Ectodermal cell (in vitro differentiated cells): Measurements from ENCODE around the gene DDX43.
"Not testable (repeated sequence)": the region's sequence is repeated elsewhere in the genome, so short reads cannot be mapped to it uniquely, and the experiment has no call there.

ENCODE experiments used
- H3K27ac ChIP-seq: 2 replicates; pipeline ENCODE4 v1.7.0; 2013; ENCODE audit warnings: mild to moderate bottlenecking, low read depth, low read length; ENCODE audit not compliant: insufficient read depth, poor library complexity, severe bottlenecking
- H3K27me3 ChIP-seq: 2 replicates; pipeline ENCODE4 v1.7.0; 2013; ENCODE audit warnings: mild to moderate bottlenecking, low read length; ENCODE audit not compliant: insufficient read depth, control insufficient read depth, poor library complexity, severe bottlenecking
- H3K36me3 ChIP-seq: one replicate; pipeline ENCODE4 v1.7.0; 2013; ENCODE audit warnings: low read length; ENCODE audit not compliant: control insufficient read depth, insufficient read depth
- H3K4me1 ChIP-seq: one replicate; pipeline ENCODE4 v1.7.0; 2013; ENCODE audit warnings: low read length; ENCODE audit not compliant: control insufficient read depth, insufficient read depth
- H3K4me3 ChIP-seq: 2 replicates; pipeline ENCODE4 v1.7.0; 2013; ENCODE audit warnings: low read depth, low read length, control low read depth; ENCODE audit not compliant: insufficient read depth
- H3K9me3 ChIP-seq: 2 replicates; pipeline ENCODE4 v1.7.0; 2013; ENCODE audit warnings: mild to moderate bottlenecking, low read length, moderate library complexity; ENCODE audit not compliant: control insufficient read depth
- WGBS, 2 experiments: methylation state at CpG; one replicate each; pipeline ENCODE4 v1.1.7; 2013; ENCODE audit warnings: missing lambda C conversion rate in 2 of 2; 5-methylcytosine and 5-hydroxymethylcytosine counted together

The DDX43 gene

DNA sequence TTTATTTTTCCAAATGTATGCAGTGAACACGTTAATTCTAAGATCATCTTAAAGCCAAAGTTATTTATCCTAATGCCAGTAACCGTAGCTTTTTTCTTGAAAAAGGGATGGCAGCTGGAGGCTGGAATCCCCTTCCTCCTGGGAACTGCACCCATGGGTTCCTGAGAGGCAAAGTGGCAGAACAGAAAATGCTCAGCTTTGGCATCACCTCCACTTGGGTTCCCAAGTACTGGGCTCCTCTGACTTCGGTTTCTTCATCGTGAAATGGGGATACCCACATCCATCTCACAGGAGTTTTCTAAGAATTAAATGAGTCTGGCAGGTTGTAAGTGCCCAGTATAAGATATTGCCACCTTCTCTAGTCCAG lies 6.2 kb upstream of the DDX43 start:
- H3K4me1 ChIP-seq: no peaks in the 10 kb centered on the region
- no peak overlapping the region for H3K27ac ChIP-seq
- no peaks in the 10 kb centered on the region for H3K9me3 ChIP-seq
- H3K27me3 ChIP-seq: peaks cover 4% of the 10 kb centered on the region
- no peaks in the 10 kb centered on the region for H3K36me3 ChIP-seq
- peak overlapping the region; percentile 57 for H3K4me3 ChIP-seq
- WGBS, 2 experiments: 52 to 57% methylated on average over 4 of the region's 4 CpGs

DNA sequence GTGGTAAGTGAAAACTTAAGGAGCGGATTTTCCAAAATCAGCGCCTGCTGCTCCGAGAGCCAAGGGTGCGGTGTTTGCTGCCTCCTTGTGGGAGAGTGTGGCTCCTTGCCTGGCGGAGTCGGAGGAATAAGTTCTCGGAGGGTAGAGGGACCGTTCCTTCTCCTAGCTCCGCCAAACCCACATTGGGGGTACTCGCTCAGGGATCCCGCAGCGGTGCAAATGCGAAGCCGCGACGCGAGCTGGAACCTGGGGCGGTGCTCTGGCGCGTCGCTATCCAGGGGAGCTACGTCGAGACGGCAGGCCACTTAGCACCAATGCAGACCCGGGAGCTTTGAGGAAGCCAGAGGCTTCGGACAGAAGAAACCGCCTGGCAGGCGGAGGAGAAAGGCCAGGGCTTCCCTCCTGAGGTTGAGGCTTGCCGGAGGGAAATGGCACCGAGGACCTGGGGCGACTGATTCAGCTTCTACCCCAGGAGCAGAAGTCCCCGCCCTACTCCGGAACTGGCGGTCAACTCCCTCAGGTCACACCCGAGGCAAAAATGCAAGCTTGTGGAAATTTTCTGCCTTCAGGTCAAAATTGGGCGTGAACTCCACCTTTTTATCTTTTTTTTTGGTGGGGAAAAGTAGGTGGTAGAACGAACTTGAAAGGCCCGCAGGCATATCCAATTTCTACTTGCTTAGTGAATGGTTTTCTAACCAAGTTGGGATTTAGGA lies 5.7 kb upstream of the DDX43 start:
- Histone ChIP-seq H3K27ac (no peak overlapping the region), H3K4me3 (peak overlapping the region; percentile 57), H3K9me3 (no peaks in the 10 kb centered on the region), H3K36me3 (no peaks in the 10 kb centered on the region), H3K4me1 (no peaks in the 10 kb centered on the region), H3K27me3 (peaks cover 4% of the 10 kb centered on the region)
- WGBS, 2 experiments: 3 to 5% methylated on average over 38 of the region's 38 CpGs

GRCh38 chr6:73389854-73390253 lies 4.8 kb upstream of the DDX43 start:
- no peaks in the 10 kb centered on the region for H3K4me1 ChIP-seq
- peaks cover 4% of the 10 kb centered on the region for H3K27me3 ChIP-seq
- no peak overlapping the region for H3K27ac ChIP-seq
- no peaks in the 10 kb centered on the region for H3K9me3 ChIP-seq
- H3K36me3 ChIP-seq: no peaks in the 10 kb centered on the region
- no peak overlapping the region for H3K4me3 ChIP-seq
- 84 to 87% methylated on average over 9 to 10 of the region's 10 CpGs for WGBS, 2 experiments

DNA sequence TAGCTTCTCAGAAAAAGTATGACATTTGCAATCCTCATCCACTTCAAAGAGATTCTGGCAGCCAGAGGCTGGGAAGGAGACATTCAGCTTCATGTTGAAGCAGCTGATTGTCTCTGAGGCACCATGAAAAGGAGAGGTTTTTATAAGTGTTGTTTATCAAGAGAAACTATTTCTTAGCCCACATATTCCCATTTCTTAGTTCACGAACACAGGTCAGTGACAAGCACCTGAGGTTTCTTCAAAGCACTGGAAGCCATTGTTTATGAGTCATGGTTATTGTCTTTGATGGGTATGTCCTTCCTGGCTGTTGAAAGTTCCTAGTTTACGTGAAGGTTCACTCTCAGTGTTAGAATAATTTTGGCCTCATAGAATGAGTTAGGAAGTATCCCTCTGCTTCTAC lies 3.0 kb upstream of the DDX43 start:
- no peaks in the 10 kb centered on the region for H3K4me1 ChIP-seq
- H3K36me3 ChIP-seq: no peaks in the 10 kb centered on the region
- H3K9me3 ChIP-seq: no peaks in the 10 kb centered on the region
- no peak overlapping the region for H3K4me3 ChIP-seq
- WGBS, 2 experiments: 91 to 93% methylated on average over 2 of the region's 2 CpGs
- peaks cover 4% of the 10 kb centered on the region for H3K27me3 ChIP-seq
- H3K27ac ChIP-seq: no peak overlapping the region

- 92 to 94% methylated on average over 2 to 4 of the region's 4 CpGs for WGBS, 2 experiments
- not testable (repeated sequence) for H3K4me1 ChIP-seq
Observed at GRCh38 chr6:73392188-73392587, 2.4 kb upstream of the DDX43 start.

DNA sequence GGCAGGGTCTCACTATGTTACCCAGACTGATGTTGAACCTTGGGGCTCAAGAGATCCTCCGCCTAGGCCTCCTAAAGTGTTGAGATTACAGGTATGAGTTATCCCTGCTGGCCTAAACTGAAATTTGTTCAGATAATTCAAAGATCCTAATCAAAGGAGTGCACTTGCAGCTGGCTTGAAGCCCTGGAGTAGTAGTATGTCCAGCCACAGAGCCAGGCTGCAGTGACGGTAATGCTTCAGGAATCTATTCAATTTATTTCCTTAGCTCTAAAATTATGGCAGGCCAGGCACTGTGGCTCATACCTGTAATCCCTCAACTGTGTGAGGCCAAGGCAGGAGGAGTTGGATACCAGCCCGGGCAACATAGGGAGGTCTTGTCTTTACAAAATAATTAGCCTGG lies 1.4 kb upstream of the DDX43 start:
- Histone ChIP-seq H3K4me1 (no peaks in the 10 kb centered on the region), H3K27ac (no peak overlapping the region), H3K4me3 (no peak overlapping the region), H3K27me3 (peaks cover 4% of the 10 kb centered on the region), H3K9me3 (no peaks in the 10 kb centered on the region), H3K36me3 (no peaks in the 10 kb centered on the region)
- WGBS, 2 experiments: 88 to 94% methylated on average over 3 of the region's 3 CpGs

More at GRCh38 chr6:73392188-73392587, 2.4 kb upstream of the DDX43 start:
- not testable (repeated sequence) for H3K27ac ChIP-seq, H3K27me3 ChIP-seq, H3K9me3 ChIP-seq, H3K36me3 ChIP-seq, H3K4me3 ChIP-seq

DNA sequence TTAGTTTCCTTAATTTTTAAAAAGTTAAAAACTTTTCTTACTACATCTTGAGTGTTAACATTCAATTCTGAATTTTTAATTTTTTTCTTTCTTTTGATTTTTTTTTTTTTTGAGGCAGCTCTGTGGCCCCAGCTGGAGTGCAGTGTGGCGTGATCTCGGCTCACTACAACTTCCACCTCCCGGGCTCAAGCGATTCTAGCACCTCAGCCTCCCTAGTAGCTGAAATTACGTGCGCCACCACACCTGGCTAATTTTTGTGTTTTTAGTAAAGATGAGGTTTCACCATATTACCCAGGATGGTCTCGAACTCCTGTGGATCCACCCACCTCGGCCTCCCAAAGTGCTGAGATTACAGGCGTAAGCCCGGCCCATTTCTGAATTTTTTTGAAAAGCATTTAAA lies 1.2 kb downstream of the DDX43 start:
- 95 to 96% methylated on average over 10 of the region's 10 CpGs for WGBS, 2 experiments
- no peaks in the 10 kb centered on the region for H3K4me1 ChIP-seq
- H3K4me3 ChIP-seq: no peak overlapping the region
- H3K9me3 ChIP-seq: no peaks in the 10 kb centered on the region
- H3K36me3 ChIP-seq: no peaks in the 10 kb centered on the region
- H3K27me3 ChIP-seq: no peaks in the 10 kb centered on the region
- no peak overlapping the region for H3K27ac ChIP-seq

DNA sequence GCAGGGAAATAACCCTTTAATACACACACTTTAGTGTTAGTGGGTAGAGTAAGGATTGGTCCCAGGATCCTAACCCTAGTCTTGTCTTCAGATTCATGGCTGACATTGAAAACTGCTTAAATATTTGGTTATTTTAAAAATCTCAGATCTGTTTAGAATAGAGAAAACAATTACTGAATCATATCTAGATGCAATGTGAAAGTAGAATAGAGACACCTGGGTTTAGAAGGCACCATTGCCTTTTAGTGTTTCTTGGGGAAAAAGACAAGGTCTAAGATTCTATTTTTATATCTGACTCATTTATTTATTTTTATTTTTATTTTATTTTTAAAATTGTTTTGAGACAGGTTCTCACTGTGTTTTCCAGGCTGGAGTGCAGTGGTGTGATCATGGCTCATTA lies 6.0 kb downstream of the DDX43 start:
- Histone ChIP-seq H3K36me3 (no peaks in the 10 kb centered on the region), H3K9me3 (no peaks in the 10 kb centered on the region), H3K27me3 (no peaks in the 10 kb centered on the region), H3K27ac (no peak overlapping the region), H3K4me3 (no peak overlapping the region), H3K4me1 (no peaks in the 10 kb centered on the region)

DNA sequence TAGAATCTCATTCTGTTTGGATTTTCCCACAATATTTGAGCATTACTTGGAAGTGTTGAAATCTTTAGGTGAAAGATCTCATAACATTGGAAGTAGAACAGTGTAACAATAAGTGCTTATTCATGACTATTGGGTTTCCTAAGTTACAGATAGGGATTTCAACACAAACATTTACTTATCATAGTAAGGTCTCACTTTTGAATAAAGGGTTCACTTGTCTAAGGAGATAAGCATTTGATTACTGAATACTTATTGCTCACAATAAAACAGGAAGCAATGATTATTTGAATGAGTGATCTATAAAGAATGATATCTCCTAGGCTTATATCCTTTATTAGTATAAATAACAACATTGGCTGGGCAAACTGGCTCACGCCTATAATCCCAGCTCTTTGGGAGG lies 14.8 kb downstream of the DDX43 start:
- Histone ChIP-seq H3K27ac (no peak overlapping the region), H3K27me3 (no peaks in the 10 kb centered on the region), H3K9me3 (no peaks in the 10 kb centered on the region), H3K4me1 (no peaks in the 10 kb centered on the region), H3K36me3 (no peaks in the 10 kb centered on the region), H3K4me3 (no peak overlapping the region)
- 91 to 93% methylated on average over 1 of the region's 1 CpG for WGBS, 2 experiments

- no peaks in the 10 kb centered on the region for H3K27me3 ChIP-seq
- H3K9me3 ChIP-seq: no peaks in the 10 kb centered on the region
- H3K4me1 ChIP-seq: no peaks in the 10 kb centered on the region
- 89 to 95% methylated on average over 3 of the region's 3 CpGs for WGBS, 2 experiments
- no peaks in the 10 kb centered on the region for H3K36me3 ChIP-seq
- no peak overlapping the region for H3K27ac ChIP-seq
- no peak overlapping the region for H3K4me3 ChIP-seq
Observed at GRCh38 chr6:73413102-73413501, 18.5 kb downstream of the DDX43 start.
